ENCODE measurements around the gene ERMARD. TPM values are rescaled to one million over a fixed set of nuclear protein-coding genes. Genes with fewer than 3 reads are reported as not detected.

The ERMARD gene
- total and polyA plus RNA-seq, 4 donors: 10.3 to 72.8 (median 22.1) TPM

- H3K9me3 ChIP-seq (ENCODE audit: control insufficient read depth, low read length): no peaks in the 10 kb centered on the region
- no peak overlapping the region for H3K27ac ChIP-seq (ENCODE audit: low read depth in 1 of 2, low read length in 2 of 2)
- ATAC-seq (ENCODE audit: low FRiP score): no peak
Measured at GRCh38 chr6:169800668-169801395, 49.4 kb downstream of the ERMARD start.

GRCh38 chr6:169801396-169802160, 50.2 kb downstream of the ERMARD start:
- Histone ChIP-seq H3K36me3 (ENCODE audit: control insufficient read depth in 1 of 2, insufficient read depth in 2 of 2, low read length in 1 of 2) (no peaks in the 10 kb centered on the region), H3K4me1 (ENCODE audit: control insufficient read depth in 1 of 2, insufficient read depth in 2 of 2, low read length in 2 of 2) (no peaks in the 10 kb centered on the region), H3K27ac (ENCODE audit: low read depth in 1 of 2, low read length in 2 of 2) (no peak overlapping the region), H3K27me3 (ENCODE audit: control insufficient read depth in 1 of 2, insufficient read depth in 2 of 2, low read length in 1 of 2) (no peaks in the 10 kb centered on the region), H3K9me3 (ENCODE audit: control insufficient read depth, low read length) (no peaks in the 10 kb centered on the region), H3K4me3 (ENCODE audit: low read length in 2 of 2) (no peak overlapping the region)
- intact Hi-C loops (cut with DNase I): no loop called here
- no peak for ATAC-seq (ENCODE audit: low FRiP score)
- 82 to 84% methylated on average over 31 of the region's 31 CpGs for WGBS, 2 donors
- no peak for DNase-seq

More at GRCh38 chr6:169800668-169801395, 49.4 kb downstream of the ERMARD start:
- no peaks in the 10 kb centered on the region for H3K36me3 ChIP-seq (ENCODE audit: control insufficient read depth in 1 of 2, insufficient read depth in 2 of 2, low read length in 1 of 2)
- DNase-seq: no peak
- intact Hi-C loops (cut with DNase I): no loop called here
- WGBS, 2 donors: 74 to 80% methylated on average over 13 of the region's 13 CpGs
- no peaks in the 10 kb centered on the region for H3K4me1 ChIP-seq (ENCODE audit: control insufficient read depth in 1 of 2, insufficient read depth in 2 of 2, low read length in 2 of 2)
- H3K27me3 ChIP-seq (ENCODE audit: control insufficient read depth in 1 of 2, insufficient read depth in 2 of 2, low read length in 1 of 2): no peaks in the 10 kb centered on the region
- H3K4me3 ChIP-seq (ENCODE audit: low read length in 2 of 2): no peak overlapping the region

- ATAC-seq (ENCODE audit: low FRiP score) (no peak), DNase-seq (no peak)
- WGBS, 2 donors: 92 to 93% methylated on average over 9 of the region's 9 CpGs
- Histone ChIP-seq H3K9me3 (ENCODE audit: control insufficient read depth, low read length) (no peaks in the 10 kb centered on the region), H3K4me1 (ENCODE audit: control insufficient read depth in 1 of 2, insufficient read depth in 2 of 2, low read length in 2 of 2) (no peaks in the 10 kb centered on the region), H3K4me3 (ENCODE audit: low read length in 2 of 2) (no peak overlapping the region), H3K27ac (ENCODE audit: low read depth in 1 of 2, low read length in 2 of 2) (no peak overlapping the region), H3K36me3 (ENCODE audit: control insufficient read depth in 1 of 2, insufficient read depth in 2 of 2, low read length in 1 of 2) (no peaks in the 10 kb centered on the region), H3K27me3 (ENCODE audit: control insufficient read depth in 1 of 2, insufficient read depth in 2 of 2, low read length in 1 of 2) (no peaks in the 10 kb centered on the region)
- intact Hi-C loops (cut with DNase I): no loop called here
Measured at GRCh38 chr6:169802790-169803189, 51.4 kb downstream of the ERMARD start.

- DNase-seq (no peak), ATAC-seq (ENCODE audit: low FRiP score) (no peak)
- Histone ChIP-seq H3K27me3 (ENCODE audit: control insufficient read depth in 1 of 2, insufficient read depth in 2 of 2, low read length in 1 of 2) (no peaks in the 10 kb centered on the region), H3K4me3 (ENCODE audit: low read length in 2 of 2) (no peak overlapping the region), H3K9me3 (ENCODE audit: control insufficient read depth, low read length) (no peaks in the 10 kb centered on the region), H3K27ac (ENCODE audit: low read depth in 1 of 2, low read length in 2 of 2) (no peak overlapping the region), H3K36me3 (ENCODE audit: control insufficient read depth in 1 of 2, insufficient read depth in 2 of 2, low read length in 1 of 2) (no peaks in the 10 kb centered on the region), H3K4me1 (ENCODE audit: control insufficient read depth in 1 of 2, insufficient read depth in 2 of 2, low read length in 2 of 2) (no peaks in the 10 kb centered on the region)
- 63 to 68% methylated on average over 7 of the region's 7 CpGs for WGBS, 2 donors
- intact Hi-C loops (cut with DNase I): no loop called here
Measured at GRCh38 chr6:169803271-169803811, 51.9 kb downstream of the ERMARD start.

GRCh38 chr6:169803816-169804340, 52.5 kb downstream of the ERMARD start:
- WGBS, 2 donors: 65 to 70% methylated on average over 3 of the region's 3 CpGs
- DNase-seq: no peak
- Histone ChIP-seq H3K4me1 (ENCODE audit: control insufficient read depth in 1 of 2, insufficient read depth in 2 of 2, low read length in 2 of 2) (no peaks in the 10 kb centered on the region), H3K9me3 (ENCODE audit: control insufficient read depth, low read length) (no peaks in the 10 kb centered on the region), H3K36me3 (ENCODE audit: control insufficient read depth in 1 of 2, insufficient read depth in 2 of 2, low read length in 1 of 2) (no peaks in the 10 kb centered on the region), H3K27me3 (ENCODE audit: control insufficient read depth in 1 of 2, insufficient read depth in 2 of 2, low read length in 1 of 2) (no peaks in the 10 kb centered on the region), H3K4me3 (ENCODE audit: low read length in 2 of 2) (no peak overlapping the region), H3K27ac (ENCODE audit: low read depth in 1 of 2, low read length in 2 of 2) (no peak overlapping the region)
- intact Hi-C loops (cut with DNase I): no loop called here
- no peak for ATAC-seq (ENCODE audit: low FRiP score)

- Histone ChIP-seq H3K27ac (ENCODE audit: low read depth in 1 of 2, low read length in 2 of 2) (no peak overlapping the region), H3K9me3 (ENCODE audit: control insufficient read depth, low read length) (no peaks in the 10 kb centered on the region), H3K4me1 (ENCODE audit: control insufficient read depth in 1 of 2, insufficient read depth in 2 of 2, low read length in 2 of 2) (no peaks in the 10 kb centered on the region), H3K36me3 (ENCODE audit: control insufficient read depth in 1 of 2, insufficient read depth in 2 of 2, low read length in 1 of 2) (no peaks in the 10 kb centered on the region), H3K27me3 (ENCODE audit: control insufficient read depth in 1 of 2, insufficient read depth in 2 of 2, low read length in 1 of 2) (no peaks in the 10 kb centered on the region), H3K4me3 (ENCODE audit: low read length in 2 of 2) (no peak overlapping the region)
- intact Hi-C loops (cut with DNase I): no loop called here
- ATAC-seq (ENCODE audit: low FRiP score) (no peak), DNase-seq (no peak)
Measured at GRCh38 chr6:169804427-169804826, 53.0 kb downstream of the ERMARD start.

- ATAC-seq (ENCODE audit: low FRiP score) (no peak), DNase-seq (no peak)
- H3K9me3 ChIP-seq (ENCODE audit: control insufficient read depth, low read length): no peaks in the 10 kb centered on the region
- intact Hi-C loops (cut with DNase I): no loop called here
- WGBS, 2 donors: 66 to 72% methylated on average over 7 of the region's 7 CpGs
- H3K27ac ChIP-seq (ENCODE audit: low read depth in 1 of 2, low read length in 2 of 2): no peak overlapping the region
- no peaks in the 10 kb centered on the region for H3K27me3 ChIP-seq (ENCODE audit: control insufficient read depth in 1 of 2, insufficient read depth in 2 of 2, low read length in 1 of 2)
- no peak overlapping the region for H3K4me3 ChIP-seq (ENCODE audit: low read length in 2 of 2)
- H3K36me3 ChIP-seq (ENCODE audit: control insufficient read depth in 1 of 2, insufficient read depth in 2 of 2, low read length in 1 of 2): no peaks in the 10 kb centered on the region
- H3K4me1 ChIP-seq (ENCODE audit: control insufficient read depth in 1 of 2, insufficient read depth in 2 of 2, low read length in 2 of 2): no peaks in the 10 kb centered on the region
Measured at GRCh38 chr6:169805242-169805838, 53.9 kb downstream of the ERMARD start.

GRCh38 chr6:169806701-169807100, 55.3 kb downstream of the ERMARD start:
- intact Hi-C loops (cut with DNase I): no loop called here
- Histone ChIP-seq H3K36me3 (ENCODE audit: control insufficient read depth in 1 of 2, insufficient read depth in 2 of 2, low read length in 1 of 2) (no peaks in the 10 kb centered on the region), H3K4me1 (ENCODE audit: control insufficient read depth in 1 of 2, insufficient read depth in 2 of 2, low read length in 2 of 2) (no peaks in the 10 kb centered on the region), H3K27ac (ENCODE audit: low read depth in 1 of 2, low read length in 2 of 2) (no peak overlapping the region), H3K9me3 (ENCODE audit: control insufficient read depth, low read length) (no peaks in the 10 kb centered on the region), H3K4me3 (ENCODE audit: low read length in 2 of 2) (no peak overlapping the region), H3K27me3 (ENCODE audit: control insufficient read depth in 1 of 2, insufficient read depth in 2 of 2, low read length in 1 of 2) (no peaks in the 10 kb centered on the region)
- ATAC-seq (ENCODE audit: low FRiP score) (no peak), DNase-seq (no peak)
- WGBS, 2 donors: 86 to 100% methylated on average over 1 of the region's 1 CpG

All from aorta (tissue), 5 donors.